HG03558 (cell line): ENCODE data around the gene AKAP14.
A peak's percentile ranks its signal among the peaks of the same experiment; 100 is the strongest.
"Not testable (repeated sequence)": the region's sequence is repeated elsewhere in the genome, so short reads cannot be mapped to it uniquely, and the experiment has no call there.

Experiments used
- ATAC-seq: cut with Tn5 transposase; IDR thresholded peaks from one replicate; pipeline ENCODE4 v1.9.1; 2021; ENCODE audit warnings: moderate number of reproducible peaks; ENCODE audit not compliant: unreplicated experiment; ENCODE audit errors: extremely low read depth

The AKAP14 gene

DNA sequence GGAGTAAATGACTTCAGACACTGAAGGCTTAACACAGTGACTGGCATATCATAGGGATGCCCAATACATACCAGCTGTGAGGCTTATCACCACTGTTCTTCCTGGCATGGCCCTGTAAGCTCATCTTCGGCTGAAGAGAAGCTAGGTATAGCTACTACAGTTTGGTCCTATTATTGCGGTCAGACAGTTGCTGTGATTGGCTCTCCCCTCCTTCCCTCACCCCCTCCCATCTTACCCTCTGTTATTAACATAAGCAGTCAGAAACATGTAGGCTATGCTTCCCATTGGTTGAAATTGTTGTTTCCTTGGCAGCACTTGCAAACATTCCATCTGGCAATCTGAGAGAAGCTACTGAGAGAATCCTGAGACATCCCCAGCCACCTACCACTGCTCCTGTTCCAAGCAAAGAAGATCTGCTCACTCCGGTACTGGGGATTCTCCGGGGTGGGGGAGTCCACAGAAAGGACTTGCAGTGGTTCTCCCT is at the start of gene AKAP14:
Gene AKAP14 (plus strand): TSS at position 51 of the 484 bp plus-strand sequence. CDS start 7,331 bp downstream, outside the sequence.
- no peak for ATAC-seq

DNA sequence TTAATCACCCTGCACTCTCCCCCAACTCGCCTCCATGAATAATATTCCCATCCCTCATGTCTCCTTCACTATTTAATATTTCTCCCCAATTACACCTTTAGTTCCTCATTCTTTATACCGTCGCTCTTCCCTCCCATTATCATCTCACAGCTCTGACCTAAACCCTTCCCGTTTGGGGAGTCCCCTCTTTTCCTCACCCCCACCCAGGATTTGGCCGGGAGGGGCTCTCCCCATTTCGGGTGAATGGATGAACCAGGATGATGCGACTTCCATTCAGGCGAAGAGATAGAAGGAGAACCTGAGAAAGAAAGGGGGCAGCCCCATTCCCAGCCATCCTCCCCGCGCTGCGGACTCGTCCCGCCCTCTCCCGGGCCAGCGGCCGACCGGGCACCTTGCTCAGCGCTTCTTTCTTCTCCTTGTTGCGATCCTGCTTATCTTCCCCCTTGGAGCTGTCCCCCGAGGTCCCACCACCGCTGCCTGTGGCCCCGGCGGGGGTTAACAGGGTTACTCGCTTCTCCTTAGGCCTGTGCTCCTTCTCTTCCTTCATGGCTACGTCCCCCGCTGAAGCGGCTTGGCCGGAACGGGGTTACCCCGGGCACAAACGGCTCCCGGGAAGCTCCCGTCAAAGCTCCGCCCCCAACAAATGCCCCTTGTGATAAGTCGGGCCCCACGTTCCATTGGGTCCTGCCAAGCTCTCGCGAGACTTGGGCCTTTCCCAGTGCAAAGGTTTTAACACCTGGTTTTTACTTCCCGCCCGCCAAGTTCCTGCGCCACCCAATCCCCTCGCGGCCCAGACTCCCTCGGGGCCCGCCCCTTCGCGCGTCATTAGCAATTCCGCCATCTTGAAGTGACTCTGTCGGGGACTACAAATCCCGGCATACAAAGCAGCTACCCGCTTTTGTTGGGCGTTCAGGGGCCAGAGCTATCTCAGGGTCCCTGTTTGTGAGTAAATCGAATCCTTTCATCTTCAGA is 43.0 kb upstream of the AKAP14 start, which contains the start of gene UPF3B:
Gene UPF3B (minus strand): TSS at position 582 of the 972 bp plus-strand sequence. CDS start 35 bp downstream, at position 547.
- peak; percentile 84 for ATAC-seq

DNA sequence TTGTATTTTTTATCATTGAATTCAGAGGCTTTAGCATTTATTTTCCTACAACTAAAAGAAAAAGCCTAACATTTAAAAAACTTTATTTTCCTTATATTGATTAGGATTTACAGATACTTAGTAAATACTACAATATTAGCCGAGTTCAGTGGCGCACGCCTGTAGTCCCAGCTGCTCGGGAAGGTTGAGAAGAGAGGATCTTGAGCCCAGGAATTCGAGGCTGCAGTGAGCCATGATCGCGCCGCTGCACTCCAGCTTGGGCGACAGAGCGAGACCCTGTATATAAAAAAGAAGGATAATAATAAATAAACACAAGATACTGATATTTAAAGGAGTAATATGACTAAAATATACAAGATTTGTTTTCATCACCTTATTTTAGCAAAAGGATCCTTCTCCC is 42.2 kb upstream of the AKAP14 start:
- ATAC-seq: no peak

DNA sequence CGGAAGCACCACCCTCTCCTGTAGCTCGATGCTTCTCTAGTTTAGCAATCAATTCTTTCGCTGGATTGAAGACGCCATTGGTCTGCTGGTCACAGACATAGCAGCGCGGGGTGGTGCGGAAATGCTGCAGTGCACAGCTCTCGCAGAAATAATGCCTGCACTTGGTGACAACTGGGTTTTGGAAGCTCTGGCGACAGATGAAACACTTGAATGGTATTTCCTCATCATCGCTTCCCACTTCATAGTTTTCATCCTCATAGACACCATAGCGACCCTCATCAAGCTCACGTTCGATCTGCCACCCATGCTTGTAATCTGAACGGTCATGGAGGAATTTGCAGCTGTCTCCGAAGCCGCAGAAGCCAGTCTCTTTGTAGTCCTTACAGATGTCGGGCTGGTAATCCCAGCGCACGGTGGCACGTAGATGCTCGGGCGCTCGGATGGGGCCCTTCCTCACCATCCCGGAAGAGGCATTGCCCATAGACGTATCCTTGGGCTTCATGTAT is 25.0 kb upstream of the AKAP14 start:
- no peak for ATAC-seq

DNA sequence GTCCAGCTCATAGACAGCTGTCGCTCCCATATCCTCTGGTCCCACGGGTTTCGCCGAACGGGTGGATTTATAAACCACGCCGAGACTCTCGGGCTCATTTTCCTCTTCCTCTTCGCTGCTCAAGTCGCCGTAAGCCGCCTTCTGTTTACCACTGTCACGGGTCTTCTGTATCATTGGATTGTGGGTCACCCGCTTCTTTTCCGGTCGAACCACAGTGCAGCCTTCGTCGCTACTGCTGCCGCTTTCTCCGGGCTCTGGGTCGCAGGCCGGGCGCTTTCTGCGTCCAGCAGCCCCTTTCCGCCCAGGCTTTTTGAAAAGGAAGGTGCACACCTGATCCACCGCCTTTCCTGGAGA is 24.5 kb upstream of the AKAP14 start:
- peak; percentile 11 for ATAC-seq

DNA sequence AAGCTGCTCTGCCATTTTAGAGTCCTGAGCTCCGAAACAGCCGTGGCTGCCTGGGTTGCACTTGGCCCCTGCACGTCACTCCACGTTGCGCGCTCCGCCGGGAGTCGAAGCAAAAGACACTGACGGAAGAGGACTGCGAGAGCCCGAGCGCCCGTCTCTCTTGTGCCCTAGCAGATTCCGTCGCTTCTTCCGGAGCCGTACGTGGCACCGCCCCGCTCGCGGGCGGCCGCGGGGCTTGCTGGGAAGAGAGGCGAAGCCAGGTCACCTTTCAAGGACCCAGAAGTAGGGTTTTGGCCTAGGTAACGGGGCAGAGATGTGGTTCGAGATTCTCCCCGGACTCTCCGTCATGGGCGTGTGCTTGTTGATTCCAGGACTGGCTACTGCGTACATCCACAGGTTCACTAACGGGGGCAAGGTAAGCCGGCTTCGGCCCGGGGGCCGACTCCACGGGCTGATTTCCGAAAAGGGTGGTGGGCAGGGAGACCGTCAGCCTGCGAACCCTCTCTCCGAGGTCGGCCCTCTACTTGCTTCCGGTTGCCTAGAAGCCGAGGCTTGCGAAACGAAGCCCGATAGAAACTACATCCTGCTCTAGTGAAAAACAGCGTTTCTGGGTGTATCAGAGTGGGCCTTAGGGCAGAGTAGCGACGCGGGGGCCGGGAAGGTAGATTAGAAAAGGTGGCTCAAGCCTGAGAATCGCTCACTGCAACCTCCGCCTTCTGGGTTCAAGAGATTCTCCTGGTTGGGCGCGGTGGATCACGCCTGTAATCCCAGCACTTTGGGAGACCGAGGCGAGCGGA is 23.9 kb upstream of the AKAP14 start, which contains the start of the genes NDUFA1 and RNF113A:
Gene NDUFA1 (plus strand): TSS at position 234 of the 797 bp plus-strand sequence. CDS start 80 bp downstream, at position 314.
Gene RNF113A (minus strand): TSS at position 135 of the 797 bp plus-strand sequence. CDS start 120 bp downstream, at position 15.
- peak; percentile 83 for ATAC-seq

DNA sequence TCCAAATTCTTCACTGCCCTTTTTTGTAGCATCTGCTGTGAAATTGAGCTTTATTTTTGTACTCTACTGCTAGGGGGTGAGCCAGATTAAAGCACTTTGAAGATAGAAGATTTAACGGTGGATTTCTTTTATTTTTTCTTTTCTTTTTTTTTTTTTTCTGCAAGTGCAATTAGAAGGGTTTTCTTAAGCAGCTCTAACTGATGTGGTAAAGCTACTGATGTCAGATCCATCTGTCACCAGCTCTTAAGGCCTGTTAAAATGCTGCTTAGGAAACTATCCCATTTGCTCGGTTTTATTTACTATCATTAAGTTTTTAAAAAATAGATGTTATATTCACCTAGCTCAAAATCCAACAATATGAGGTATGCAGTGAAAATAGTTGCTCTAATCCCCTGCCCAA is 17.0 kb upstream of the AKAP14 start:
- no peak for ATAC-seq

DNA sequence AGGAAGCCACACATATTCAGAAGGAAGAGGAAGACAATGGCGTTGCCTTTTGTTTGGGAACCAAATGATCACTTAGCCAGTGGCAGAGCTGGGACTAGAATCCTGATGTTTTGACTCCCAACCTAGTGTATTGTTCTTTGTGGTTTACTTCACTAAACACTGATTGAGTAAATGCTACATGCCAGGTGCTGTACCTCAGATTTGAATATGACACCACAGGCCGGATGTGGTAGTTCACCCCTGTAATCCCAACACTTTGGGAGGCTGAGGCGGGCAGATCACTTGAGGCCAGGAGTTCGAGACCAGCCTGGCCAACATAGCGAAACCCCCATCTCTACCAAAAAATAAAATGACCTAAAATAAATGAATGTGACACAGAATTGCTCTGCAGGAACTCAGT is 15.6 kb upstream of the AKAP14 start:
- ATAC-seq: no peak

DNA sequence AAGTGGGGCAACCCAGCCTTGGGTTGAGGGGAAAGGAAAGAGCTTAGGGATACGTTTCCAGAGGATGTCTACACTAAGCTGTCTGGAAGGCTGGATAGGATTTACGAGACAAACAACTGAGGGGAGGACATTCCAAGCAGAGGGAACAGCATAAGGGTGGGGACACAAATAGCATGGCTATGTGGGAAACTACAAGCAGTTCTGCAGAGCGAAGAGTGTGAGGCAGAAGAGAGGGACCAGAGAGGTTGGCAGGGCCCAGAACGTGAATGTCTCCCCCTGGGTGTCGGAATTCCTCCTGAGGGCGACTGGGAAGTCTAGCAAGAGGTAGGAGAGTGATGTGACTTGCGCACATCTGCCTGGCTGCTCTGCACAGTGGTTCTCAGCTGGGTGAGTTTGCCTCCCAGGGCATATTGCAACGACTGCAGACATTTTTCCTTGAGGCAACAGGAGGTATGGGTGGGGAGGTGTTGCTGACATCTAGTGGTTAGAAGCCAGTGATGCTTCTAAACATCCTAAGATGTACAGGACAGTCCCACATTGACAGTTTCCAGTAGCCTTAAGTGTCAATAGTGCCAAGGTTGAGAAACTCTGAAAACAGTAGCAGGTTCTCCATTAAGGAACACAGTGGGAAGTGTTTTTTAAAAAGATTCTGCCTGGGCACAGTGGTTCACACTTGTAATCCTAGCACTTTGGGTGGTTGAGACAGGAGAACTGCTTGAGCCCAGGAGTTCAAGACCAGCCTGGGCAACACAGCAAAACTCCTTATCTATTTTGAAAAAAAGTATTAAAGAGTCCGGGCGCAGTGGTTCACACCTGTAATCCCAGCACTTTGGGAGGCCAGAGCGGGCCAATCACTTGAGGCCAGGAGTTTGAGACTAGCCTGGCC is 14.9 kb upstream of the AKAP14 start:
- peak; percentile 73 for ATAC-seq

DNA sequence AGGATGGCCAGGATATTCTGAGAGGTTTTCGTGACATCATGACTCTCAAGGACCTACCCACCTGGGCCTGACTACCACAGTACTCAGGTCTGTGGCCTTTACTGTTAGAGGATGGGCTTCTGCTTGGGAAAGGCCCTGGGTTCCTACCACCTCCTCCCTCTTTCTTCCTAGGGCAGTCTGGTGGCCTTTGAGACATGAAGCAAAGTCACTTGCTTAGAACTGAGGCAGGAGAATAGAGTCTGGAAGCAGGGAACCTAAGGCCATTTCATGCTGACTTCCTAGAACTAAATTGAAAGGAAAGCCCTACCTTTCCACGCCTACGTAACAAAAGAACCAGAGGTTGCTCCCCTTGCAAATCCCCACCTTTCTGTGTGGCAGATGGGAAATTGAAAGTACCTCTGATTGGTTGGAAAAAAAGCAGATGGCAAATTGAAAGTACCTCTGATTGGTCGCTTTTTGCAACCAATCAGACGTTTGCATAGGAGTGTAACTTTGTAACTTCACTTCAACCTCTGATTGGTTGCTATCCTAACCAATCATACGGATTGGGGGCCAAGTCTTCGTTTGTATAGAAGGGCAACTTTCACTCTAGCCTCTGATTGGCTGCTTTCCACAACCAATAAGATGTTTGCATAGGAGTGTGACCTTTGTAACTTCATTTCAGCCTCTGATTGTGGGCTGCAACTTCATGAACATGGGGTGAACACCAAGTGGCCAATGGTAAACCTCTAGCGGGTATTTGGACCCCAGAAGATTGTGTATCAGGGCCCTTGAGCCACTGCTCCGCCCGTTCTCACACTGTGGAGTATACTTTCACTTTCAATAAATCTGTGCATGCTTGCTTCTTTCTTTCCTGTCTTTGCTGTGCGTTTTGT is 9.9 kb upstream of the AKAP14 start:
- ATAC-seq: no peak

DNA sequence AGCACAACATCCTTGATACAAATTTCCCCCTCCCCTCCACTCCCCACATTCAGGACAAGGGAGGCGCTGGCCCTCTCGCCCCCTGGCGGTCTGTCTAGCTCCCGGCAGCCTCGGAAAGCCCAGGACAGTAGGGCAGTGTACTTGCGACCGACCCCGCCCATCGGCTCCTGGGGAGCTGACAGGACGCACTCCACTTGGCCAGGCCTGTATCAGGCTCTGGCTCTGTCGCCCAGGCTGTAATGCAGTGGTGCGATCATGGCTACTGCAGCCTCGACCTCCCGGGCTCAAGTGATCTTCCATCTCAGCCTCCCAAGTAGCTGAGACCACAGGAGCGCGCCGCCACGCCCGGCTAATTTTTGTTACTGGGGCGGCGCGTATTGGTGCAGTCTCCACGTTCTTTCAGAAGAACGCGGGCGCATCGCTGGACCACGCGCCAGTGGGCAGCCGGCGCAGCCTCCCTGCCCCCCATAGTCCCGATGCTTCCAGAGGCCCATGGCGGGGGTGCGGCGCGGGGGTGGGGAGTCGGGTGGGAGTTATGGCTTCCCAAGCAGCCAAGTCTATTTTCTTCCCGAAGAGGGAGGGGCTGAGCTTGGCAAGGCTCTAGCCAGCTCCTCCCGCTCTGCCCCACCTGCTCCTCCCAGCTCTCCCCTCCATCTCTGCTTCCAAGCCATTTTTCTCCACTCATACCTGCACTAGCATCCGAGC is 7.8 kb upstream of the AKAP14 start:
- no peak for ATAC-seq

DNA sequence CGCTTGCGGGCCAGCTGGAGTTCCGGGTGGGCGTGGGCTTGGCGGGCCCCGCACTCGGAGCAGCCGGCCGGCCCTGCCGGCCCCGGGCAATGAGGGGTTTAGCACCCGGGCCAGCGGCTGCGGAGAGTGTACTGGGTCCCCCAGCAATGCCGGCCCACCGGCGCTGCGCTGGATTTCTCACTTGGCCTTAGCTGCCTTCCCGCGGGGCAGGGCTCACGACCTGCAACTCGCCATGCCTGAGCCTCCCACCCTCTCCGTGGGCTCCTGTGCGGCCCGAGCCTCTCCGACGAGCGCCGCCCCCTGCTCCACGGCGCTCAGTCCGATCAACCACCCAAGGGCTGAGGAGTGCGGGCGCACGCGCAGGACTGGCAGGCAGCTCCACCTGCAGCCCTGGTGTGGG is 5.1 kb upstream of the AKAP14 start:
- ATAC-seq: not testable (repeated sequence)

DNA sequence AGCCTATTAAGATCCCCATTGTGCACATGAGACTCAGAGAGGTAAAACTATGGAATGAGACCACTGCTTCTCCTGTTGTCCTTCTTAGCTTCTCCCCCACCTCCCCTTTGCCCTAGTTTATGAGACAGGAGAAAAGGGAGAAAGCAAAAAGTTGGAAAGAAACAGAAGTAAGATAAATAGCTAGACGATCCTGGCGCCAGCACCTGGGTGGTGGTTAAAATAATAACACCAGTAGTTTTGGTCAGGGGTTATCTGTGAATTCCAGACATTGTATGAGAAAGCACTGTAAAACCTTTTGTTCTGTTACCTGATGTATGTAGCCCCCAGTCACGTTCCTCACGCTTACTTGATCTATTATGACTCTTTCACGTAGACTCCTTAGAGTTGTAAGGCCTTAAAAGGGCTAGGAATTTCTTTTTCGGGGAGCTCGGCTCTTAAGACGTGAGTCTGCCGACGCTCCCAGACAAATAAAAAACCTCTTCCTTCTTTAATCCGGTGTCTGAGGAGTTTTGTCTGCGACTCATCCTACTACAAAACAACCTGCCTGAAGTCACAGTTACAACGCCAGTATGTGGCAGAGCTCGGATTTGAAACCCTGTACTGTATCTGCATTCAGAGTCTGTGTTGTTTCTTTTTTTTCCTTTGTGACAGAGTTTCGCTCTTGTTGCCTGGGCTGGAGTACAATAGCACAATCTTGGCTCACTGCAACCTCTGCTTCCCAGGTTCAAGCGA is 3.6 kb upstream of the AKAP14 start:
- ATAC-seq: not testable (repeated sequence)

DNA sequence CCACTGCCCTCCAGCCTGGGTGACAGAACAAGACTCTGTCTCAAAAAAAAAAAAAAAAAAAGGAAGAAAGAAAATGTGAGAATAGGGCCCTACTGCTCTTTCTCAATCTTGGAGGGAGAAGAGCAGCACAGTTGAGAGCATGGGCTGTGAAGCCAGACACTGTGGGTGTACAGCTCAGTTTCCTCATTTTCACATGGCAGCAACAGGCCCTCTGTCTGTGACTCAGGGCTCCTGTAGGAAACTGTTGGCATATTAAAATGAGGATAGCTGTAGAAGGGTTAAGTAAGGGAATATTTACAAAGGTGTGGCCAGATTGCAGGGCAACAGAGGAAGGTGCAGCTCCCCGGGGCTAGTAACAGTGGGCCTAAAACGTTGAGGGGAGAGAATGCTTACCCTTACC is 3.4 kb downstream of the AKAP14 start:
- no peak for ATAC-seq

DNA sequence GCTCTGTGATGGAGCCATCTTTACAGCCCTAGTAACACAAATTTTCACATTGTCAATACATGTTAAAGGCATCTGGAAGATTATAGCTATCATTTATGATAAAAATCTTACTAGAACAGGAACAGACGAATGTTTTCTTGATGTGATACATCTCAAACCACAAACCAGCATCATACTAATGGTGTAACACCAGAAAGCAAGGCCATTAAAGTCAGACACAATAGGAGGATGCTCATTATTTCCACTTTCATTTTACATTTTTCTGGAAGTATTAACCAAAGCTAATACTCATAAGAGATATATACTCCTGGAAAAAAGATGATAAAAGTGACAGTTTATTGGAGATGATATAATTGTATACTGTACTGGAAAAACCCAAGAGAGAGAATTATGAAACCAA is 5.3 kb downstream of the AKAP14 start:
- ATAC-seq: no peak

DNA sequence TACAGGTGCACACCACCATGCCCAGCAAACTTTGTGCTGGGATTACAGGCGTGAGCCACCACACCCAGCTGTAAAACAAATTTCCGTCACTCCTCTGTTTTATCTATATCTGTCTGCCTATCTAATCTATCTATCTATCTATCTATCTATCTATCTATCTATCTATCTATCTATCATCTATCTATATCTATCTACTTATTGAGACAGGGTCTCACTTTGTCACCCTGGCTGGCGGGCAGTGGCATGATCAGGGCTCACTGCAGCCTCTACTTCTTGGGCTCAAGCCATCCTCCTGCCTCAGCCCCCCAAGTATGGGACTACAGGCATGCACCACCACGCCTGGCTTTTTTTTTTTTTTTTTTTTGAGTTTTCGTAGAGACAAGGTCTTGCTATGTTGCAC is 20.6 kb downstream of the AKAP14 start:
- ATAC-seq: no peak

DNA sequence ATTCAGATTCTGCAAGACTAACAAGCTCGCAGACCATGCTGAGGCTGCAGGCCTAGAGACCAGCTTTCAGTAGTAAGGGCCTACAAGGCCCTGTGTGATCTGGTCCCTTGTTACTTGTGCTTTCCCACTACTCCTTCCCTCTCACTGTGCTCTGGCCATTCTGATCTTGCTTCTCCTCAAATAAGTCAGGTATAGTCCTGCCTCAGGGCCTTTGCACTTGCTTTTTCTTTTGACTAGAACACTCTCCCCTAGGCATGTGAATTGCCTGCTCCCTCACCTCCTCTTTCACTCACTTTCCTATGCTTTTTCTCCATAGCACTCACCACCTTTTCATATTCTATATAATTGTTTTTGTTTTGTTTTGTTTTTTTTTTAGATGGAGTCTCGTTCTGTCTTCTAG is 22.2 kb downstream of the AKAP14 start:
- ATAC-seq: no peak
